Measurements from ENCODE around the gene ADAMTS12. TPM values are rescaled to one million over a fixed set of nuclear protein-coding genes. Genes with fewer than 3 reads are reported as not detected.

ADAMTS12 gene
- total RNA-seq, 1 experiment from 2014 or later, result 1.2 TPM

DNA sequence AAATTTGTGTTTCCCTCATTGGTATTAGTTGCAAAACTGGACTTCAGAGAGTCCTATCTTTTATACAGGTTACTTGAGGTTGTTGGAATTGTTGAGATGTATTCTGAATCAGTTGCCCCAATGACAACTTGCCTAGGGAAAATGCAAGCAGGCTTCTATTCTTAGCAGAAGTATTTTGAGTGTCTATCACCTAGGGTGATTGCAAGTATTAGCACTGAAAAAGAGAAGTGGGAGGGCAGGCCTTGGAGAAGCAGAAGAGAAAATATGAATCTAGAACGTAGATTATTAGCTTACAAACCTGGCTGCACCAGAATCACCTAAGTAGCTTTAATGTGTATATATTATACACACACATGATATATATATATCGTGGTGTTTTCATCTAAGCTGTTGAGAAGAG is 43.2 kb downstream of the ADAMTS12 start:
- H3K27me3 Mint-ChIP-seq (ENCODE audit: unreplicated experiment), result no peaks in the 10 kb centered on the region
- TF ChIP-seq, protein P1, sequence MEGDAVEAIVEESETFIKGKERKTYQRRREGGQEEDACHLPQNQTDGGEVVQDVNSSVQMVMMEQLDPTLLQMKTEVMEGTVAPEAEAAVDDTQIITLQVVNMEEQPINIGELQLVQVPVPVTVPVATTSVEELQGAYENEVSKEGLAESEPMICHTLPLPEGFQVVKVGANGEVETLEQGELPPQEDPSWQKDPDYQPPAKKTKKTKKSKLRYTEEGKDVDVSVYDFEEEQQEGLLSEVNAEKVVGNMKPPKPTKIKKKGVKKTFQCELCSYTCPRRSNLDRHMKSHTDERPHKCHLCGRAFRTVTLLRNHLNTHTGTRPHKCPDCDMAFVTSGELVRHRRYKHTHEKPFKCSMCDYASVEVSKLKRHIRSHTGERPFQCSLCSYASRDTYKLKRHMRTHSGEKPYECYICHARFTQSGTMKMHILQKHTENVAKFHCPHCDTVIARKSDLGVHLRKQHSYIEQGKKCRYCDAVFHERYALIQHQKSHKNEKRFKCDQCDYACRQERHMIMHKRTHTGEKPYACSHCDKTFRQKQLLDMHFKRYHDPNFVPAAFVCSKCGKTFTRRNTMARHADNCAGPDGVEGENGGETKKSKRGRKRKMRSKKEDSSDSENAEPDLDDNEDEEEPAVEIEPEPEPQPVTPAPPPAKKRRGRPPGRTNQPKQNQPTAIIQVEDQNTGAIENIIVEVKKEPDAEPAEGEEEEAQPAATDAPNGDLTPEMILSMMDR (IDR thresholded peaks at IDR 0.05; ENCODE audit: unreplicated experiment), result no peak
- no TSS peak for BruUV-seq (replicated peaks)
- intact Hi-C loops (cut with micrococcal nuclease; ENCODE audit: unreplicated experiment), result no loop called here
- peaks cover 8% of the 10 kb centered on the region for H3K4me1 Mint-ChIP-seq (ENCODE audit: low read depth, unreplicated experiment)
- no peak overlapping the region for H3K27ac Mint-ChIP-seq (ENCODE audit: unreplicated experiment)
- CTCF ChIA-PET, result interaction anchor here (0.7 kb wide), 1 partner anchor 11 kb away, joined by 3 read pairs; no protein-coding TSS in a partner anchor
- no peaks in the 10 kb centered on the region for H3K36me3 Mint-ChIP-seq (ENCODE audit: insufficient read depth, unreplicated experiment)
- DNase-seq, result no peak
- no peaks in the 10 kb centered on the region for H3K9me3 Mint-ChIP-seq (ENCODE audit: low read depth, unreplicated experiment)
- no peak overlapping the region for H3K4me3 Mint-ChIP-seq (ENCODE audit: low read depth, unreplicated experiment)

DNA sequence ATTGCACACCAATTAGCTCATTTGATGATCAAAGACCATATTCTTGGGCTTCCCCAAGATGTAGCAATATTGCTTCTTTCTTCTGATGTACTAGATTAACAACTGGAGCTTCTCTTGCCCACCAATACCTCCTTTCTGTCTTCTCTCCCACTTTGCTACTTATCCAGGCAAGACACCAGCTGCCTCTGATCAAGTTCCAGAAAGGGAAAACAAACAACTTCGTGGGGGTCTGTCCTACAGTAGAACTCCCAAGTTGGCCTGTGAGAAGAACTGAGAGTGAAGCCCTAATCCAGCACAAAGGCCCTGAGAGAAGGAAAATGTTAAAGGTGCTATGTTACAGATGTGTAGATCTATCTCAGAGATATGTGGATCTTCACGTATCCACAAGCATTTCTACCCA is 44.9 kb downstream of the ADAMTS12 start:
- no peaks in the 10 kb centered on the region for H3K27me3 Mint-ChIP-seq (ENCODE audit: unreplicated experiment)
- no peaks in the 10 kb centered on the region for H3K36me3 Mint-ChIP-seq (ENCODE audit: insufficient read depth, unreplicated experiment)
- H3K27ac Mint-ChIP-seq (ENCODE audit: unreplicated experiment), result no peak overlapping the region
- H3K9me3 Mint-ChIP-seq (ENCODE audit: low read depth, unreplicated experiment), result peaks cover 4% of the 10 kb centered on the region
- CTCF ChIA-PET, result no interaction called here
- DNase-seq, result no peak
- intact Hi-C loops (cut with micrococcal nuclease; ENCODE audit: unreplicated experiment), result no loop called here
- H3K4me3 Mint-ChIP-seq (ENCODE audit: low read depth, unreplicated experiment), result no peak overlapping the region
- no TSS peak for BruUV-seq (replicated peaks)
- TF ChIP-seq, protein P1 (IDR thresholded peaks at IDR 0.05; ENCODE audit: unreplicated experiment), result no peak
- peaks cover 8% of the 10 kb centered on the region for H3K4me1 Mint-ChIP-seq (ENCODE audit: low read depth, unreplicated experiment)

DNA sequence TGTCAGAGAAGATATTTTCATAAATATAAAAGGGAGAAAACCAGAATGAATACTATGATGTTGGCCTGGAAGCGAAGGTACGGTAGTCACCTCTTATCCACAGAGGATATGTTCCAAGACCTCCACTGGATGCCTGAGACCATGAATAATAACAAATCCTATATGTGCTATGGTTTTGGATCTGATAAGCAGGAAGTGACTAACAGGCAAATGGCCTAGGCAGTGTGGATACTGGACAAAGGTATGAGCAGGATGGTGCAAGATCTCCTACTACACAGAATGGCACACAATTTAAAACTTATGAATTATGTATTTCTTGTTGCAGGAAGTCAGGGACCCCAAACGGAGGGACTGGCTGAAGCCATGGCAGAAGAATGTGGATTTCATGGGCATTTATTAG is 48.2 kb downstream of the ADAMTS12 start:
- Mint-ChIP-seq H3K27ac (ENCODE audit: unreplicated experiment) (no peak overlapping the region), H3K36me3 (ENCODE audit: insufficient read depth, unreplicated experiment) (no peaks in the 10 kb centered on the region), H3K9me3 (ENCODE audit: low read depth, unreplicated experiment) (peaks cover 4% of the 10 kb centered on the region), H3K27me3 (ENCODE audit: unreplicated experiment) (no peaks in the 10 kb centered on the region), H3K4me3 (ENCODE audit: low read depth, unreplicated experiment) (no peak overlapping the region), H3K4me1 (ENCODE audit: low read depth, unreplicated experiment) (no peaks in the 10 kb centered on the region)
- intact Hi-C loops (cut with micrococcal nuclease; ENCODE audit: unreplicated experiment), result no loop called here
- no TSS peak for BruUV-seq (replicated peaks)
- TF ChIP-seq, protein P1 (IDR thresholded peaks at IDR 0.05; ENCODE audit: unreplicated experiment), result no peak
- no peak for DNase-seq
- CTCF ChIA-PET, result no interaction called here

DNA sequence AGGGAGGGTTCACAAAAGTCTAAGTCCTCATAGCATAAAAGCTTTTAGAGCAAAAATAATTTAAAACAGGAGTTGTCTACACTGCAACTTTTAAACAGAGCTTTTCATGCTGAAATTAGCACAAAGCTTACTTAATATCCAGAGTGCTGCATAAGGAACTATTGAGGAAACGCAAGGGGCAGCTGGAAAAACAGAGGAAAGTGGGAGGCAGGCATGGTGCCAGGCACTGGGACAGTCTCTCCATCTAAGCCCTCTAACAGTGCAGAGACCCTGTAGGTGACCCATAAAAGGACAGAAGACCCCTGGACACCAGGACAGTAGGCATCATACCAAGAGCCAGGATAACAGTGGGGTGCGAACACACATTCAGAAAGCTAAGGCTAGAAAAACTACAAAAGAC is 49.3 kb downstream of the ADAMTS12 start:
- TF ChIP-seq, protein P1 (IDR thresholded peaks at IDR 0.05; ENCODE audit: unreplicated experiment), result no peak
- no peak for DNase-seq
- CTCF ChIA-PET, result no interaction called here
- Mint-ChIP-seq H3K27me3 (ENCODE audit: unreplicated experiment) (no peaks in the 10 kb centered on the region), H3K27ac (ENCODE audit: unreplicated experiment) (no peak overlapping the region), H3K4me3 (ENCODE audit: low read depth, unreplicated experiment) (no peak overlapping the region), H3K4me1 (ENCODE audit: low read depth, unreplicated experiment) (no peaks in the 10 kb centered on the region), H3K9me3 (ENCODE audit: low read depth, unreplicated experiment) (peaks cover 4% of the 10 kb centered on the region), H3K36me3 (ENCODE audit: insufficient read depth, unreplicated experiment) (no peaks in the 10 kb centered on the region)
- intact Hi-C loops (cut with micrococcal nuclease; ENCODE audit: unreplicated experiment), result no loop called here
- BruUV-seq (replicated peaks), result no TSS peak

All from Calu3 (cell line).